PC-9 (cell line): ENCODE data around the gene OSCP1. TPM values are rescaled to one million over a fixed set of nuclear protein-coding genes. Genes with fewer than 3 reads are reported as not detected.
"Not testable (repeated sequence)": the region's sequence is repeated elsewhere in the genome, so short reads cannot be mapped to it uniquely, and the experiment has no call there.

Experiments
- BruUV-seq: library from RNA; stranded (reverse); fragments of 400-500 nt; replicated peaks from 2 replicates; lab custom pipeline; 2021; lab: Mats Ljungman, UMichigan
- CTCF ChIA-PET: fragments of 300-600 bp; sonication (Branson Sonifier 250); formaldehyde crosslinking; loops from one replicate; lab custom pipeline; 2022; ENCODE audit warnings: antibody characterized with exemption; lab: Charles Lee
- POLR2A ChIA-PET: fragments of 300-600 bp; sonication (Branson Sonifier 250); formaldehyde crosslinking; loops from one replicate; lab custom pipeline; 2022; ENCODE audit warnings: antibody characterized with exemption; ENCODE audit not compliant: unreplicated experiment; lab: Charles Lee
- DNase-seq, 2 experiments: peaks; one replicate each; pipeline versions ENCODE4 v3.0.0 to v3.0.0-alpha.2; 2015 to 2022; ENCODE audit warnings: mixed read lengths in 1 of 2
- H2AFZ ChIP-seq: fragments of 200-600 bp; sonication (generic); 2 replicates; pipeline ENCODE4 v1.8.1; 2017; ENCODE audit warnings: antibody characterized with exemption
- H3F3A ChIP-seq: fragments of 200-600 bp; sonication (generic); 2 replicates; pipeline ENCODE4 v1.8.1; 2017; ENCODE audit warnings: antibody characterized with exemption, mild to moderate bottlenecking, low read depth; ENCODE audit not compliant: insufficient read depth
- H3K27ac ChIP-seq: fragments of 200-600 bp; sonication (generic); 2 replicates; pipeline ENCODE4 v1.6.1; 2016; ENCODE audit warnings: mixed run types
- H3K27me3 ChIP-seq: fragments of 200-600 bp; sonication (generic); 2 replicates; pipeline ENCODE4 v1.6.1; 2016; ENCODE audit warnings: low read depth, mixed run types; ENCODE audit not compliant: insufficient read depth
- H3K36me3 ChIP-seq: fragments of 200-600 bp; sonication (generic); 2 replicates; pipeline ENCODE4 v1.6.1; 2016; ENCODE audit warnings: low read depth, mixed run types
- H3K4me1 ChIP-seq: fragments of 200-600 bp; sonication (generic); replicated peaks from 2 replicates; pipeline ENCODE4 v1.6.1; 2016; ENCODE audit warnings: mixed run types; ENCODE audit not compliant: insufficient read depth
- H3K4me2 ChIP-seq: fragments of 200-600 bp; sonication (generic); 2 replicates; pipeline ENCODE4 v1.6.1; 2017; ENCODE audit warnings: mixed run types
- H3K4me3 ChIP-seq: fragments of 200-600 bp; sonication (generic); 2 replicates; pipeline ENCODE4 v1.6.1; 2016; ENCODE audit warnings: mixed run types
- H3K79me2 ChIP-seq: fragments of 200-600 bp; sonication (generic); 2 replicates; pipeline ENCODE4 v1.6.1; 2017; ENCODE audit warnings: low read depth, mixed run types
- H3K9me2 ChIP-seq: fragments of 200-600 bp; sonication (generic); 2 replicates; pipeline ENCODE4 v1.8.1; 2017; ENCODE audit warnings: mild to moderate bottlenecking; ENCODE audit not compliant: insufficient read depth
- H3K9me3 ChIP-seq: fragments of 200-600 bp; sonication (generic); 2 replicates; pipeline ENCODE4 v1.8.1; 2016; ENCODE audit warnings: low read depth; ENCODE audit not compliant: insufficient read depth
- H4K20me1 ChIP-seq: fragments of 200-600 bp; sonication (generic); 2 replicates; pipeline ENCODE4 v1.8.1; 2017; ENCODE audit not compliant: insufficient read depth
- CTCF ChIP-seq: fragments of 200-600 bp; sonication (generic); conservative IDR thresholded peaks from 2 replicates; pipeline ENCODE4 v1.6.1; 2017; ENCODE audit warnings: mixed run types, antibody characterized with exemption, mild to moderate bottlenecking, moderate library complexity
- EZH2 ChIP-seq: fragments of 200-600 bp; sonication (generic); IDR thresholded peaks from 2 replicates; pipeline ENCODE4 v1.8.0; 2017; ENCODE audit warnings: antibody characterized with exemption, low read depth
- intact Hi-C: fragments of 100-400 bp; cut with micrococcal nuclease; formaldehyde crosslinking; loops from one replicate; pipeline ENCODE4 v1.10.0; 2022; ENCODE audit not compliant: unreplicated experiment
- total RNA-seq: library from RNA; stranded (reverse); gene quantifications from 2 replicates; pipeline ENCODE4 v1.2.3, GENCODE V29; 2021

Gene OSCP1
- total RNA-seq, 1 experiment from 2014 or later, result 25.7 TPM

GRCh38 chr1:36494971-36495370, 44.7 kb upstream of the OSCP1 start:
- ChIA-PET POLR2A (no interaction called here), CTCF (no interaction called here)
- Histone ChIP-seq H3K9me2 (no peaks in the 10 kb centered on the region), H4K20me1 (no peaks in the 10 kb centered on the region), H3K4me1 (peaks cover 16% of the 10 kb centered on the region), H2AFZ (no peak overlapping the region), H3K27ac (no peak overlapping the region), H3K9me3 (0 out of 2 replicates have a peak, but pooled peaks cover 5% of the 10 kb centered on the region), H3K4me2 (no peak overlapping the region), H3K4me3 (no peak overlapping the region), H3F3A (peaks cover 23% of the 10 kb centered on the region), H3K27me3 (no peaks in the 10 kb centered on the region), H3K79me2 (no peaks in the 10 kb centered on the region), H3K36me3 (no peaks in the 10 kb centered on the region)
- BruUV-seq, result no TSS peak
- intact Hi-C loops, result no loop called here
- TF ChIP-seq EZH2, result no peak
- no peak for TF ChIP-seq CTCF
- no peak for DNase-seq

- no TSS peak for BruUV-seq
- H3K79me2 ChIP-seq, result no peaks in the 10 kb centered on the region
- no peaks in the 10 kb centered on the region for H3K36me3 ChIP-seq
- no peak overlapping the region for H3K4me3 ChIP-seq
- 0 out of 2 replicates have a peak, but pooled peaks cover 5% of the 10 kb centered on the region for H3K9me3 ChIP-seq
- H4K20me1 ChIP-seq, result no peaks in the 10 kb centered on the region
- peaks cover 23% of the 10 kb centered on the region for H3F3A ChIP-seq
- POLR2A ChIA-PET, result no interaction called here
- no peak overlapping the region for H2AFZ ChIP-seq
- intact Hi-C loops, result no loop called here
- H3K4me1 ChIP-seq, result peaks cover 16% of the 10 kb centered on the region
- no peak overlapping the region for H3K27ac ChIP-seq
- no peak overlapping the region for H3K4me2 ChIP-seq
- no peaks in the 10 kb centered on the region for H3K27me3 ChIP-seq
- CTCF ChIA-PET, result no interaction called here
- H3K9me2 ChIP-seq, result no peaks in the 10 kb centered on the region
- TF ChIP-seq CTCF, result no peak
- TF ChIP-seq EZH2, result no peak
- DNase-seq, result no peak
These were observed 43.3 kb upstream of the OSCP1 start for GRCh38 chr1:36493524-36493923.

- Histone ChIP-seq H3K4me1 (peaks cover 23% of the 10 kb centered on the region), H3F3A (peaks cover 22% of the 10 kb centered on the region), H3K79me2 (no peaks in the 10 kb centered on the region), H3K27ac (no peak overlapping the region), H4K20me1 (no peaks in the 10 kb centered on the region), H3K27me3 (no peaks in the 10 kb centered on the region), H3K9me3 (no peaks in the 10 kb centered on the region), H2AFZ (no peak overlapping the region), H3K4me3 (no peak overlapping the region), H3K4me2 (no peak overlapping the region), H3K36me3 (no peaks in the 10 kb centered on the region), H3K9me2 (no peaks in the 10 kb centered on the region)
- ChIA-PET CTCF (no interaction called here), POLR2A (no interaction called here)
- no peak for TF ChIP-seq CTCF
- no peak for TF ChIP-seq EZH2
- no peak for DNase-seq
- intact Hi-C loops, result no loop called here
- no TSS peak for BruUV-seq
These were observed 42.2 kb upstream of the OSCP1 start for GRCh38 chr1:36492491-36492890.

GRCh38 chr1:36489258-36490051, 39.2 kb upstream of the OSCP1 start:
- H3K4me2 ChIP-seq, H3K4me3 ChIP-seq, H4K20me1 ChIP-seq, H3K27me3 ChIP-seq, H3K9me2 ChIP-seq, H2AFZ ChIP-seq, H3K9me3 ChIP-seq, BruUV-seq, CTCF ChIA-PET, H3K36me3 ChIP-seq, POLR2A ChIA-PET, DNase-seq, intact Hi-C loops, H3K27ac ChIP-seq, H3K79me2 ChIP-seq: not testable (repeated sequence)
- peaks cover 34% of the 10 kb centered on the region for H3K4me1 ChIP-seq
- H3F3A ChIP-seq, result peaks cover 33% of the 10 kb centered on the region
